Measurements from ENCODE around the gene ZFAND3. TPM values are rescaled to one million over a fixed set of nuclear protein-coding genes. Genes with fewer than 3 reads are reported as not detected.

Gene ZFAND3
- total RNA-seq, 1 experiment from 2014 or later: 22.2 TPM

DNA sequence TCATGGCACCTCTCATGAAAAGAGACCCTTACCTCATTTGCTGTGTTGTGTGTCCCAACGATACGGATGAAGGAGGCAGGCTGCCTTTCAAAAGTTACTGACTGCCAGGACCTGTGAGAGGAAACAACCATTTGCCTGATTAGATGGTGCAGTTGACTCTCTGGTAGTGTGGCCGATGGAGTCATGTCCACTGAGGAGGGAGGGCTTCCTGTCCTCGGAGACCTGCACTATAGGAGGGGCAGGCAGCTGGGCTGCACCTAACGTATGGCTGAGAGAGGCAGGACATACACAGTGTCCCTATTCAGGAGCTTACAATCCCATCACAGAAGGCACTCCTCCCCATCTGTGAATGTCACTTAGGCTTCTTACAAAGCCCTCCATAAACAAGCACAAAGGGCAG lies 373.0 kb downstream of the ZFAND3 start:
- Histone ChIP-seq H3K9ac (ENCODE audit: low read length) (no peak overlapping the region), H3F3A (ENCODE audit: low read length, unreplicated experiment) (no peaks in the 10 kb centered on the region), H3K4me3 (ENCODE audit: low read length) (no peak overlapping the region), H3K27ac (ENCODE audit: low read length) (no peak overlapping the region), H2AFZ (ENCODE audit: low read length) (no peak overlapping the region), H3K27me3 (ENCODE audit: low read length) (no peaks in the 10 kb centered on the region), H3K4me2 (ENCODE audit: low read length) (no peak overlapping the region), H4K20me1 (ENCODE audit: low read length) (no peaks in the 10 kb centered on the region), H3K4me1 (ENCODE audit: insufficient read depth, low read length) (no peaks in the 10 kb centered on the region), H3K36me3 (ENCODE audit: low read depth, low read length) (no peaks in the 10 kb centered on the region), H3K9me2 (replicated peaks; ENCODE audit: low read length) (no peaks in the 10 kb centered on the region), H3K79me2 (ENCODE audit: low read length) (no peaks in the 10 kb centered on the region), H3K9me3 (ENCODE audit: low read length) (no peaks in the 10 kb centered on the region)
- TF ChIP-seq CTCF (conservative IDR thresholded peaks at IDR 0.05; ENCODE audit: low read depth, low read length) (no peak), EZH2phosphoT487 (IDR thresholded peaks at IDR 0.05; ENCODE audit: borderline replicate concordance, low read length) (no peak), EZH2 (IDR thresholded peaks at IDR 0.05; ENCODE audit: low read length, unreplicated experiment) (no peak)
- no peak for ATAC-seq
- no peak for DNase-seq
- POLR2A ChIA-PET (ENCODE audit: unreplicated experiment): no interaction called here
- no TSS peak for BruUV-seq (replicated peaks)
- CTCF ChIA-PET: no interaction called here
- intact Hi-C loops (cut with micrococcal nuclease): no loop called here

GRCh38 chr6:38193051-38193450 lies 373.5 kb downstream of the ZFAND3 start:
- Histone ChIP-seq H3K4me2 (ENCODE audit: low read length) (no peak overlapping the region), H3K4me3 (ENCODE audit: low read length) (no peak overlapping the region), H3K27me3 (ENCODE audit: low read length) (no peaks in the 10 kb centered on the region), H2AFZ (ENCODE audit: low read length) (no peak overlapping the region), H4K20me1 (ENCODE audit: low read length) (no peaks in the 10 kb centered on the region), H3F3A (ENCODE audit: low read length, unreplicated experiment) (no peaks in the 10 kb centered on the region), H3K9me3 (ENCODE audit: low read length) (no peaks in the 10 kb centered on the region), H3K9ac (ENCODE audit: low read length) (no peak overlapping the region), H3K9me2 (replicated peaks; ENCODE audit: low read length) (no peaks in the 10 kb centered on the region), H3K27ac (ENCODE audit: low read length) (no peak overlapping the region), H3K4me1 (ENCODE audit: insufficient read depth, low read length) (no peaks in the 10 kb centered on the region), H3K79me2 (ENCODE audit: low read length) (no peaks in the 10 kb centered on the region), H3K36me3 (ENCODE audit: low read depth, low read length) (no peaks in the 10 kb centered on the region)
- TF ChIP-seq EZH2 (IDR thresholded peaks at IDR 0.05; ENCODE audit: low read length, unreplicated experiment) (no peak), CTCF (conservative IDR thresholded peaks at IDR 0.05; ENCODE audit: low read depth, low read length) (no peak), EZH2phosphoT487 (IDR thresholded peaks at IDR 0.05; ENCODE audit: borderline replicate concordance, low read length) (no peak)
- no peak for ATAC-seq
- ChIA-PET CTCF (no interaction called here), POLR2A (ENCODE audit: unreplicated experiment) (no interaction called here)
- no peak for DNase-seq
- intact Hi-C loops (cut with micrococcal nuclease): no loop called here
- BruUV-seq (replicated peaks): no TSS peak

- POLR2A ChIA-PET (ENCODE audit: unreplicated experiment): no interaction called here
- Histone ChIP-seq H3K4me2 (ENCODE audit: low read length) (no peak overlapping the region), H3K9me3 (ENCODE audit: low read length) (no peaks in the 10 kb centered on the region), H3K9me2 (replicated peaks; ENCODE audit: low read length) (no peaks in the 10 kb centered on the region), H3K4me1 (ENCODE audit: insufficient read depth, low read length) (no peaks in the 10 kb centered on the region), H3K27me3 (ENCODE audit: low read length) (no peaks in the 10 kb centered on the region), H3K9ac (ENCODE audit: low read length) (no peak overlapping the region), H3K79me2 (ENCODE audit: low read length) (no peaks in the 10 kb centered on the region), H3K36me3 (ENCODE audit: low read depth, low read length) (no peaks in the 10 kb centered on the region), H2AFZ (ENCODE audit: low read length) (no peak overlapping the region), H4K20me1 (ENCODE audit: low read length) (no peaks in the 10 kb centered on the region), H3K27ac (ENCODE audit: low read length) (no peak overlapping the region), H3F3A (ENCODE audit: low read length, unreplicated experiment) (no peaks in the 10 kb centered on the region), H3K4me3 (ENCODE audit: low read length) (no peak overlapping the region)
- intact Hi-C loops (cut with micrococcal nuclease): no loop called here
- CTCF ChIA-PET: no interaction called here
- ATAC-seq (no peak), DNase-seq (no peak)
- BruUV-seq (replicated peaks): no TSS peak
- TF ChIP-seq CTCF (conservative IDR thresholded peaks at IDR 0.05; ENCODE audit: low read depth, low read length) (no peak), EZH2 (IDR thresholded peaks at IDR 0.05; ENCODE audit: low read length, unreplicated experiment) (no peak), EZH2phosphoT487 (IDR thresholded peaks at IDR 0.05; ENCODE audit: borderline replicate concordance, low read length) (no peak)
Observed at GRCh38 chr6:38193481-38194281, 374.2 kb downstream of the ZFAND3 start.

Data from PC-3 (cell line).